Endothelial cell of umbilical vein (primary cell): ENCODE data around the gene B9D2. TPM values are rescaled to one million over a fixed set of nuclear protein-coding genes. Genes with fewer than 3 reads are reported as not detected.
A peak's percentile ranks its signal among the peaks of the same experiment; 100 is the strongest.

Experiments used
- BruUV-seq: library from RNA; stranded (reverse); fragments of 400-500 nt; replicated peaks from 2 replicates; lab custom pipeline; 2021; lab: Mats Ljungman, UMichigan
- CTCF ChIA-PET: fragments of 300-600, 350-600 bp; sonication (Branson Sonifier 250); formaldehyde crosslinking; loops from one replicate; lab custom pipeline; 2021; ENCODE audit warnings: antibody characterized with exemption, inconsistent platforms; lab: Charles Lee
- POLR2A ChIA-PET: fragments of 300-600, 350-600 bp; sonication (Branson Sonifier 250); formaldehyde crosslinking; loops from one replicate; lab custom pipeline; 2021; ENCODE audit warnings: antibody characterized with exemption, inconsistent platforms; lab: Charles Lee
- DNase-seq: peaks from one replicate; pipeline ENCODE4 v3.0.0-alpha.2; 2011; ENCODE audit warnings: low read depth, low spot score
- FAIRE-seq: peaks from 2 replicates; lab custom pipeline; 2011; peaks lifted over from hg19 to GRCh38; lab: Jason Lieb, UNC
- H2AFZ ChIP-seq: 2 replicates; pipeline ENCODE4 v1.6.0; 2012; ENCODE audit warnings: low read depth, low read length, control low read depth, inconsistent platforms
- H3K27ac ChIP-seq: 2 replicates; pipeline ENCODE4 v1.5.1; 2011; ENCODE audit warnings: low read depth, mild to moderate bottlenecking, control low read depth, low read length, moderate library complexity; ENCODE audit not compliant: insufficient read depth
- H3K27me3 ChIP-seq, 2 experiments: 2 replicates each; pipeline versions ENCODE4 v1.6.0 to v1.6.1; 2011; ENCODE audit warnings: low read length in 2 of 2, mixed read lengths in 1 of 2; ENCODE audit not compliant: control insufficient read depth in 2 of 2, insufficient read depth in 2 of 2
- H3K36me3 ChIP-seq, 2 experiments: 2 replicates in 1 of 2; 3 replicates in 1 of 2; pipeline ENCODE4 v1.5.1; 2011; ENCODE audit warnings: low read length in 2 of 2, mild to moderate bottlenecking in 1 of 2, moderate library complexity in 1 of 2; ENCODE audit not compliant: control insufficient read depth in 2 of 2, insufficient read depth in 2 of 2; ENCODE audit errors: extremely low read depth in 1 of 2
- H3K4me1 ChIP-seq: 3 replicates; pipeline ENCODE4 v1.5.1; 2011; ENCODE audit warnings: mild to moderate bottlenecking, low read length; ENCODE audit not compliant: control insufficient read depth, insufficient read depth; ENCODE audit errors: extremely low read depth
- H3K4me2 ChIP-seq: 2 replicates; pipeline ENCODE4 v1.6.1; 2011; ENCODE audit warnings: low read length, control low read depth, mixed read lengths; ENCODE audit not compliant: insufficient read depth
- H3K4me3 ChIP-seq, 3 experiments: fragments of 200-600 bp in 1 of 3; sonication (generic), shearing (Covaris generic) in 1 of 3; replicated peaks in 1 of 3; 2 replicates each; pipeline ENCODE4 v1.5.1; 2011 to 2016; ENCODE audit warnings: control low read depth in 3 of 3, low read length in 3 of 3, mild to moderate bottlenecking in 2 of 3, inconsistent platforms in 1 of 3, low read depth in 1 of 3, moderate library complexity in 1 of 3; ENCODE audit not compliant: insufficient read depth in 1 of 3
- H3K79me2 ChIP-seq: 2 replicates; pipeline ENCODE4 v1.6.0; 2012; ENCODE audit warnings: low read length, inconsistent platforms; ENCODE audit not compliant: control insufficient read depth, insufficient read depth
- H3K9ac ChIP-seq: replicated peaks from 2 replicates; pipeline ENCODE3; 2011; ENCODE audit warnings: low read length, control low read depth; ENCODE audit not compliant: insufficient read depth; ENCODE audit errors: extremely low read depth
- H3K9me1 ChIP-seq: replicated peaks from 3 replicates; pipeline ENCODE4 v1.6.0; 2011; ENCODE audit warnings: mild to moderate bottlenecking, low read length; ENCODE audit not compliant: control insufficient read depth, insufficient read depth; ENCODE audit errors: extremely low read depth
- H3K9me3 ChIP-seq: replicated peaks from 2 replicates; pipeline ENCODE4 v1.5.1; 2012; ENCODE audit warnings: low read length, inconsistent platforms; ENCODE audit not compliant: control insufficient read depth, insufficient read depth
- H4K20me1 ChIP-seq: replicated peaks from 2 replicates; pipeline ENCODE3; 2011; ENCODE audit warnings: mild to moderate bottlenecking, low read length; ENCODE audit not compliant: control insufficient read depth, insufficient read depth; ENCODE audit errors: extremely low read depth
- CTCF ChIP-seq, 2 donors: IDR thresholded peaks; 1 replicate in 1 of 2; 2 replicates in 1 of 2; pipeline ENCODE4 v1.5.1; 2011; ENCODE audit warnings: low read length in 2 of 2, mild to moderate bottlenecking in 2 of 2, moderate library complexity in 2 of 2, control low read depth in 1 of 2, inconsistent platforms in 1 of 2, low read depth in 1 of 2; ENCODE audit not compliant: insufficient read depth in 1 of 2; ENCODE audit errors: extremely low read depth in 1 of 2
- EZH2 ChIP-seq: IDR thresholded peaks from 2 replicates; pipeline ENCODE4 v1.6.1; 2012; ENCODE audit warnings: borderline replicate concordance, low read depth, mild to moderate bottlenecking, moderate library complexity, low read length, inconsistent platforms; ENCODE audit not compliant: severe bottlenecking
- FOS ChIP-seq: IDR thresholded peaks from 2 replicates; pipeline ENCODE4 v1.6.1; 2011; ENCODE audit warnings: mild to moderate bottlenecking, low read length, moderate library complexity, borderline replicate concordance; ENCODE audit not compliant: insufficient read depth
- GATA2 ChIP-seq: IDR thresholded peaks from 2 replicates; pipeline ENCODE4 v1.7.0; 2011; ENCODE audit warnings: low read depth, mild to moderate bottlenecking, moderate library complexity, mixed read lengths, low read length; ENCODE audit not compliant: insufficient read length, insufficient read depth
- MAX ChIP-seq: IDR thresholded peaks from 2 replicates; pipeline ENCODE4 v1.6.1; 2011; ENCODE audit not compliant: insufficient read depth, insufficient read length
- MYC ChIP-seq: IDR thresholded peaks from one replicate; pipeline ENCODE4 v1.6.1; 2011; ENCODE audit warnings: mild to moderate bottlenecking, low read depth, low read length
- POLR2A ChIP-seq: IDR thresholded peaks from 2 replicates; pipeline ENCODE4 v1.6.1; 2012; ENCODE audit warnings: low read depth, mild to moderate bottlenecking, control low read depth, low read length
- POLR2AphosphoS5 ChIP-seq: IDR thresholded peaks from 2 replicates; pipeline ENCODE4 v1.6.1; 2012; ENCODE audit warnings: low read depth, mild to moderate bottlenecking, control low read depth, low read length, moderate library complexity; ENCODE audit not compliant: insufficient read depth
- dilution Hi-C: fragments of 300-500 bp; cut with MboI; formaldehyde crosslinking; loops from one replicate; pipeline ENCODE4 v1.15.0; 2019; ENCODE audit warnings: low sequenced_read_pairs; ENCODE audit not compliant: extremely low pct_ligation_motif_present
- intact Hi-C: fragments of 100-400 bp; cut with micrococcal nuclease; formaldehyde crosslinking; loops from one replicate; pipeline ENCODE4 v1.10.0; 2022
- polyA plus RNA-seq, 4 experiments: library from polyadenylated mRNA; depleted of rRNA in 3 of 4; stranded (reverse) in 3 of 4; unstranded in 1 of 4; fragments of >200 nt; gene quantifications; 2 replicates each; pipeline versions ENCODE4 v1.2.1 to v1.2.3, GENCODE V29; 2011 to 2012; ENCODE audit warnings: missing spikeins in 1 of 4
- total RNA-seq: library from RNA; stranded (reverse); gene quantifications from 2 replicates; pipeline ENCODE4 v1.2.3, GENCODE V29; 2021

Gene B9D2
- total and polyA plus RNA-seq, 2 donors (not counting 3 experiments of a cell fraction or from before 2014, with no cell fraction given): 12.2 to 23.9 TPM

DNA sequence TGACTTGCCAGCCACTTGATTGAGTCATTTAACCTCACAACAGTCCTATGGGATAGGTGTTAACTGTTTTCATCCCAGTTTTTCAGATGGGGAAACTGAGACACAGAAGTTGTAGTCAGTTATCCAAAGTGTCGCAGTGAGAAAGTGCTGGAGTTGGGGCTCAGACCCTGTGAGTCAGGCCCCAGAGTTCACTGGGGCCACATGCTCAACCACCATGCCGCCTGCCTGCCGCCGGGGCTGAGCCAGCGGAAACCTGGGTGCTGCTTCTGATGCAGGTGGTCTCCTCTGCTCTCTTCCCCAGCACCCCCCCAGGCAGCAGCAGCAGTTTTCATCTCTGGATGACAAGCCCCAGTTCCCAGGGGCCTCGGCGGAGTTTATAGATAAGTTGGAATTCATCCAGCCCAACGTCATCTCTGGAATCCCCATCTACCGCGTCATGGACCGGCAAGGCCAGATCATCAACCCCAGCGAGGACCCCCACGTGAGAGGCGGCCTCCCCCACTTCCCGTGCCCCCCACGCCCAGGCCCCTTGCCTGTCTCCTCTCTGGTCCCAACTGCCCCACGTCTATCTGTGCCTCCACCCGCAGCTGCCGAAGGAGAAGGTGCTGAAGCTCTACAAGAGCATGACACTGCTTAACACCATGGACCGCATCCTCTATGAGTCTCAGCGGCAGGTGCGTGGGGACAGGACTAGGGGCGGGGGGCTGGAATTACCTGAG, 46.5 kb upstream of the B9D2 start:
- POLR2A ChIA-PET: no interaction called here
- peaks cover 12% of the 10 kb centered on the region for H3K4me1 ChIP-seq
- H3K4me2 ChIP-seq: no peak overlapping the region
- no peaks in the 10 kb centered on the region for H3K9me1 ChIP-seq
- CTCF ChIA-PET: interaction anchor here (4.0 kb wide), 1 partner anchor 21 kb away, joined by 20 read pairs; no protein-coding TSS in a partner anchor
- dilution Hi-C loops (no loop called here), intact Hi-C loops (no loop called here)
- H2AFZ ChIP-seq: no peak overlapping the region
- no peaks in the 10 kb centered on the region for H3K9me3 ChIP-seq
- H3K27me3 ChIP-seq: no peaks in the 10 kb centered on the region
- no peak overlapping the region for H3K9ac ChIP-seq
- TF ChIP-seq FOS (no peak), GATA2 (no peak), EZH2 (no peak), POLR2A (no peak), MYC (no peak)
- H4K20me1 ChIP-seq: no peaks in the 10 kb centered on the region
- no peak overlapping the region for H3K4me3 ChIP-seq
- H3K36me3 ChIP-seq: peaks cover 0 to 17% of the 10 kb centered on the region in 2 experiments
- FAIRE-seq (no peak), DNase-seq (no peak)
- H3K79me2 ChIP-seq: no peaks in the 10 kb centered on the region
- BruUV-seq: no TSS peak
- H3K27ac ChIP-seq: no peak overlapping the region

- Histone ChIP-seq H3K27me3 (no peaks in the 10 kb centered on the region), H3K9me1 (no peaks in the 10 kb centered on the region), H3K79me2 (no peaks in the 10 kb centered on the region), H3K36me3 (peaks cover 0 to 9% of the 10 kb centered on the region in 2 experiments), H3K9me3 (no peaks in the 10 kb centered on the region), H4K20me1 (no peaks in the 10 kb centered on the region), H3K4me3 (no peak overlapping the region), H3K4me1 (peaks cover 12% of the 10 kb centered on the region), H3K27ac (no peak overlapping the region), H3K4me2 (no peak overlapping the region), H2AFZ (no peak overlapping the region), H3K9ac (no peak overlapping the region)
- dilution Hi-C loops (no loop called here), intact Hi-C loops (loop anchor here (1.0 kb wide), 1 partner anchor 8 kb away; no protein-coding TSS in a partner anchor)
- CTCF ChIA-PET: interaction anchor here (1.4 to 4.0 kb wide), 4 partner anchors 8 to 39 kb away, joined by 4 to 20 read pairs (median 10); partner anchors contain the start of gene DMAC2
- no TSS peak for BruUV-seq
- FAIRE-seq (peak; percentile 47), DNase-seq (peak; percentile 15)
- POLR2A ChIA-PET: no interaction called here
- no peak for TF ChIP-seq MAX
- TF ChIP-seq MYC: no peak
- no peak for TF ChIP-seq GATA2
- TF ChIP-seq POLR2A: no peak
- TF ChIP-seq EZH2: no peak
- TF ChIP-seq FOS: peak; percentile 25
- no peak for TF ChIP-seq CTCF (IDR thresholded peaks at IDR 0.05; ENCODE audit: extremely low read depth in 1 of 2, insufficient read depth in 1 of 2, low read depth in 1 of 2, low read length in 2 of 2)
- no peak for TF ChIP-seq POLR2AphosphoS5
Observed at GRCh38 chr19:41409288-41409687, 45.3 kb upstream of the B9D2 start.
